Uterus (tissue), 4 donors: ENCODE data around the gene SAE1. TPM values are rescaled to one million over a fixed set of nuclear protein-coding genes. Genes with fewer than 3 reads are reported as not detected.
"Not testable (repeated sequence)": the region's sequence is repeated elsewhere in the genome, so short reads cannot be mapped to it uniquely, and the experiment has no call there.

ENCODE experiments used
- DNase-seq, 2 donors: peaks; one replicate each; pipeline ENCODE4 v3.0.0-alpha.2; 2019 to 2020
- H3K27ac ChIP-seq, 2 donors: fragments of 200-600 bp; sonication (generic); 1 replicate in 1 of 2; 2 replicates in 1 of 2; pipeline ENCODE4 v1.5.1; 2016 to 2018
- H3K27me3 ChIP-seq, 2 donors: fragments of 200-600 bp; sonication (generic); one replicate each; pipeline ENCODE4 v1.5.1; 2018 to 2019; ENCODE audit warnings: control low read depth in 1 of 2
- H3K36me3 ChIP-seq, 2 donors: fragments of 200-600 bp; sonication (generic); one replicate each; pipeline ENCODE4 v1.5.1; 2019; ENCODE audit warnings: control low read depth in 1 of 2
- H3K4me1 ChIP-seq, 2 donors: fragments of 200-600 bp; sonication (generic); one replicate each; pipeline ENCODE4 v1.5.1; 2018 to 2019; ENCODE audit warnings: control low read depth in 1 of 2
- H3K4me3 ChIP-seq, 2 donors: fragments of 200-600 bp; sonication (generic); 1 replicate in 1 of 2; 2 replicates in 1 of 2; pipeline ENCODE4 v1.5.1; 2018 to 2019; ENCODE audit warnings: mild to moderate bottlenecking in 1 of 2
- H3K9me3 ChIP-seq, 2 donors: fragments of 200-600 bp; sonication (generic); one replicate each; pipeline ENCODE4 v1.5.1; 2019; ENCODE audit warnings: control low read depth in 1 of 2
- CTCF ChIP-seq, 4 experiments: fragments of 200-600 bp in 2 of 4; fragments of 450-650 bp in 2 of 4; sonication (generic) in 2 of 4; IDR thresholded peaks; one replicate each; pipeline ENCODE4 v1.5.1; 2016 to 2019; ENCODE audit warnings: antibody characterized with exemption in 4 of 4, mild to moderate bottlenecking in 2 of 4, moderate library complexity in 1 of 4
- POLR2A ChIP-seq, 2 donors: fragments of 450-650 bp; IDR thresholded peaks; one replicate each; pipeline ENCODE4 v1.6.1; 2016; ENCODE audit warnings: antibody characterized with exemption in 2 of 2, mild to moderate bottlenecking in 1 of 2, moderate library complexity in 1 of 2
- intact Hi-C: fragments of 100-400 bp; cut with DNase I; formaldehyde crosslinking; loops from one replicate; pipeline ENCODE4 v1.15.1; 2023; ENCODE audit warnings: low total_unique reads
- total RNA-seq, 4 donors: library from RNA; depleted of rRNA in 3 of 4; stranded (reverse); fragments of >200 nt in 3 of 4; gene quantifications; one replicate each; pipeline versions ENCODE4 v1.1.0 to v1.2.4, GENCODE V29; 2014 to 2023
- donor health status: DM: yes; HTN: yes; CAD: no.

The SAE1 gene
- total RNA-seq, 4 donors from 2014 or later = 17.6 to 144 (median 45.6) TPM

DNA sequence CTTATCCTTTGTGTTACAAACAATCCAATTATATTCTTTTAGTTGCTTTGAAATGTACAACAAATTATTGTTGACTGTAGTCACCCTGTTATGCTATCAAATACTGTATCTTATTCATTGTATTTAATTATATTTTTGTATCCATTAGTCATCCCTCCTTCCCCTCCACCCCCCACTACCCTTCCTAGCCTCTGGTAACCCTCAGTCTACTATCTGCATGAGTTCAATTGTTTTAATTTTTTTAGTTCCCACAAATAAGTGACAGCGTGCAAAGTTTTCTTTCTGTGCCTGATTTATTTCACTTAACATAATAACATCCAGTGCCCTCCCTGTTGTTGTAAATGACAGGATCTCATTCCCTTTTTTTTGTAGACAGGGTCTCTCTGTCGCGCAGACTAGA is 4.5 kb downstream of the SAE1 start:
- DNase-seq = no peak
- Histone ChIP-seq H3K36me3 (no peaks in the 10 kb centered on the region), H3K27ac (peak overlapping the region in 1 of 2 donors; percentile 55), H3K9me3 (no peaks in the 10 kb centered on the region), H3K4me3 (no peak overlapping the region), H3K27me3 (no peaks in the 10 kb centered on the region), H3K4me1 (peaks cover 0 to 3% of the 10 kb centered on the region in 2 donors)
- intact Hi-C loops = no loop called here
- no peak for TF ChIP-seq POLR2A (IDR thresholded peaks at IDR 0.05)
- no peak for TF ChIP-seq CTCF (IDR thresholded peaks at IDR 0.05)

- intact Hi-C loops, H3K9me3 ChIP-seq, H3K36me3 ChIP-seq, H3K27me3 ChIP-seq, H3K4me1 ChIP-seq, H3K4me3 ChIP-seq: not testable (repeated sequence)
- peak overlapping the region; percentile 50 to 68 for H3K27ac ChIP-seq
- peak; percentile 49 to 67 for DNase-seq
These were observed 10.6 kb downstream of the SAE1 start for GRCh38 chr19:47141252-47141651.

- Histone ChIP-seq H3K4me1 (no peaks in the 10 kb centered on the region), H3K36me3 (no peaks in the 10 kb centered on the region), H3K27me3 (no peaks in the 10 kb centered on the region), H3K27ac (peak overlapping the region; percentile 50 to 68), H3K9me3 (no peaks in the 10 kb centered on the region), H3K4me3 (no peak overlapping the region)
- TF ChIP-seq CTCF (IDR thresholded peaks at IDR 0.05) = no peak
- TF ChIP-seq POLR2A (IDR thresholded peaks at IDR 0.05) = no peak
- no peak for DNase-seq
- intact Hi-C loops = no loop called here
These were observed 11.1 kb downstream of the SAE1 start for GRCh38 chr19:47141695-47142094.

GRCh38 chr19:47142779-47143178 is 12.1 kb downstream of the SAE1 start:
- no peak for TF ChIP-seq POLR2A (IDR thresholded peaks at IDR 0.05)
- no peak for TF ChIP-seq CTCF (IDR thresholded peaks at IDR 0.05)
- intact Hi-C loops = no loop called here
- Histone ChIP-seq H3K36me3 (no peaks in the 10 kb centered on the region), H3K27ac (peak overlapping the region; percentile 50 to 68), H3K4me3 (no peak overlapping the region), H3K9me3 (no peaks in the 10 kb centered on the region), H3K4me1 (no peaks in the 10 kb centered on the region), H3K27me3 (no peaks in the 10 kb centered on the region)
- no peak for DNase-seq

GRCh38 chr19:47143322-47144073 is 12.9 kb downstream of the SAE1 start:
- Histone ChIP-seq H3K4me3 (no peak overlapping the region), H3K9me3 (no peaks in the 10 kb centered on the region), H3K36me3 (no peaks in the 10 kb centered on the region), H3K27ac (peak overlapping the region; percentile 50 to 68), H3K27me3 (no peaks in the 10 kb centered on the region), H3K4me1 (no peaks in the 10 kb centered on the region)
- intact Hi-C loops = no loop called here
- no peak for TF ChIP-seq CTCF (IDR thresholded peaks at IDR 0.05)
- no peak for TF ChIP-seq POLR2A (IDR thresholded peaks at IDR 0.05)
- DNase-seq = no peak
